GM13977 (cell line): ENCODE results near the gene CPNE7.

ENCODE experiments used
- DNase-seq: peaks from one replicate; pipeline ENCODE4 v3.0.0; 2012; ENCODE audit warnings: low spot score
- CTCF ChIP-seq: IDR thresholded peaks from 2 replicates; pipeline ENCODE4 v1.5.1; 2012; ENCODE audit warnings: mild to moderate bottlenecking, control low read depth; ENCODE audit not compliant: insufficient read depth; ENCODE audit errors: extremely low read depth, missing control alignments
- in situ Hi-C: fragments of 300-500 bp; cut with MboI; formaldehyde crosslinking; loops from one replicate; pipeline ENCODE4 v1.12.0; 2022; ENCODE audit warnings: low sequenced_read_pairs, low pct_unique_long_range_greater_than_20kb, mixed read lengths, inconsistent platforms; ENCODE audit not compliant: unreplicated experiment

Gene CPNE7

GRCh38 chr16:89549007-89549700 lies 26.4 kb upstream of the CPNE7 start:
- DNase-seq: no peak
- in situ Hi-C loops: no loop called here
- TF ChIP-seq CTCF: no peak

- in situ Hi-C loops: no loop called here
- no peak for TF ChIP-seq CTCF
- no peak for DNase-seq
These were observed 25.0 kb upstream of the CPNE7 start for GRCh38 chr16:89550421-89551007.

- no peak for DNase-seq
- in situ Hi-C loops: no loop called here
- TF ChIP-seq CTCF: no peak
These were observed 23.2 kb upstream of the CPNE7 start for GRCh38 chr16:89552329-89552728.

GRCh38 chr16:89552913-89553312 lies 22.6 kb upstream of the CPNE7 start:
- no peak for DNase-seq
- in situ Hi-C loops: no loop called here
- no peak for TF ChIP-seq CTCF

GRCh38 chr16:89553733-89554132 lies 21.8 kb upstream of the CPNE7 start:
- no peak for DNase-seq
- no peak for TF ChIP-seq CTCF
- in situ Hi-C loops: no loop called here

- no peak for DNase-seq
- no peak for TF ChIP-seq CTCF
- in situ Hi-C loops: no loop called here
These were observed 21.2 kb upstream of the CPNE7 start for GRCh38 chr16:89554343-89554742.
